ENCODE results near the gene SH3BP2.

SH3BP2 gene

DNA sequence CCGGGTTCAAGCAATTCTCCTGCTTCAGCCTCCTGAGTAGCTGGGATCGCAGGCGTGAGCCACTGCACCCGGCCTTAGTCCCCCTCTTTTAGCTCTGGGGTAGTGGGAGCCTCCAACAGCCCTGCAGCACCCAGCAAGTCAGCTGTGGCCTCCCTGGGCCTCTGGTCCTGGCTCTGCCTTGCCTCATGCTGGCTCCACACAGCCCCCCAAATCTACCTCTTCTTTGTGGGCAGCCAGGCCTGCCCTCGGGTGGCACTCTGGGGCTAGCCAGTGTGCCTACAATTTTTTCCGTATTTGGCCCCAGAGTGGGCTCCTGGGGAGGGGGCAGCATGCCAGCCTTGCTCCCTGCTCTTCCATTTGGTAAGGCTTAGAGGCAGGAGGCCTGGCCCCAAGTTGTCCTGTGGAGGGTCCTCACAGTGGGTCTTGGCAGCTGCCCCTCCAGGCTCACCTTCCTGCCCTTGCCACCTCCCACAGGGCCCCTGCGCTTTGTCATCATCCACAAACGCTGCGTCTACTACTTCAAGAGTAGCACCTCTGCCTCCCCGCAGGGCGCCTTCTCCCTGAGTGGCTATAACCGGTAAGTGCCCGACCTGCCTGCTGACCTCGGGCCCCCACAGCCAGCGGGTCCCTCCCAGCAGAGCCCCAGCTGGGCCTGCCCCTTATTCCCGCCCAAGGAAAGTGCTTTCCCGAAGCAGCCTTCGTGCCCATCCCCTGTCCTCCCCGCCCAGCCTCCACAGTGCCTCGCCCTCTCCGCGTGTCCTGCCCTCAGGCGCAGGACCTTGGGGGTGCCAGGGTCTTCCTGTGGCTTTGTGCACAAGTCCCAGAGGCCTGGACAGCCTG lies 29.8 kb downstream of the SH3BP2 start:
- Histone ChIP-seq H3K4me3 (replicated peaks; ENCODE audit: low read depth, low read length) (no peak overlapping the region), H3K27me3 (replicated peaks; ENCODE audit: control insufficient read depth, insufficient read depth, low read length) (no peaks in the 10 kb centered on the region), H3K36me3 (ENCODE audit: control insufficient read depth, insufficient read depth, low read length) (peaks cover 35% of the 10 kb centered on the region)
- TF ChIP-seq, protein P1, sequence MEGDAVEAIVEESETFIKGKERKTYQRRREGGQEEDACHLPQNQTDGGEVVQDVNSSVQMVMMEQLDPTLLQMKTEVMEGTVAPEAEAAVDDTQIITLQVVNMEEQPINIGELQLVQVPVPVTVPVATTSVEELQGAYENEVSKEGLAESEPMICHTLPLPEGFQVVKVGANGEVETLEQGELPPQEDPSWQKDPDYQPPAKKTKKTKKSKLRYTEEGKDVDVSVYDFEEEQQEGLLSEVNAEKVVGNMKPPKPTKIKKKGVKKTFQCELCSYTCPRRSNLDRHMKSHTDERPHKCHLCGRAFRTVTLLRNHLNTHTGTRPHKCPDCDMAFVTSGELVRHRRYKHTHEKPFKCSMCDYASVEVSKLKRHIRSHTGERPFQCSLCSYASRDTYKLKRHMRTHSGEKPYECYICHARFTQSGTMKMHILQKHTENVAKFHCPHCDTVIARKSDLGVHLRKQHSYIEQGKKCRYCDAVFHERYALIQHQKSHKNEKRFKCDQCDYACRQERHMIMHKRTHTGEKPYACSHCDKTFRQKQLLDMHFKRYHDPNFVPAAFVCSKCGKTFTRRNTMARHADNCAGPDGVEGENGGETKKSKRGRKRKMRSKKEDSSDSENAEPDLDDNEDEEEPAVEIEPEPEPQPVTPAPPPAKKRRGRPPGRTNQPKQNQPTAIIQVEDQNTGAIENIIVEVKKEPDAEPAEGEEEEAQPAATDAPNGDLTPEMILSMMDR (IDR thresholded peaks at IDR 0.05; ENCODE audit: insufficient read depth, low read length, poor library complexity, severe bottlenecking): no peak
- DNase-seq (ENCODE audit: extremely low read depth, insufficient read length): no peak

DNA sequence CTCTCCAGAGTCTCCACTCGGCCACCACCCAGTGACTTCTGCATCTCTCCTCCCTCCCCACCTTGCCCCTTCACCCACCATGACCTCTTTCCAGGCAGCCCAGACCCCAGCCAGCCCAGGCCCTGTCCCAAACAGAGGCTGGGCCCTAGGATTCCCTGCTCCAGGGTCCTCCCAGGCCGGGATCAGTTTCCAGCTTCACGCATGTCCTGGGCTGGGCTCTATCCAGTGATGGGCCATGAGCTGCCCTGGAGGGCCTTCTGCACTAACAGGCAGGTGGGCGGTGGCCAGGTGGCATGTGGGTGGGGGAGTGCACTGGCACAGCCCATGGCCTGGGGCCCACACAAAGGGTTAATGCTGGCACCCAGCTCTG lies 30.4 kb downstream of the SH3BP2 start:
- Histone ChIP-seq H3K36me3 (ENCODE audit: control insufficient read depth, insufficient read depth, low read length) (peaks cover 39% of the 10 kb centered on the region), H3K27me3 (replicated peaks; ENCODE audit: control insufficient read depth, insufficient read depth, low read length) (no peaks in the 10 kb centered on the region), H3K4me3 (replicated peaks; ENCODE audit: low read depth, low read length) (no peak overlapping the region)
- TF ChIP-seq, protein P1 (IDR thresholded peaks at IDR 0.05; ENCODE audit: insufficient read depth, low read length, poor library complexity, severe bottlenecking): no peak
- peak; percentile 3 for DNase-seq (ENCODE audit: extremely low read depth, insufficient read length)

DNA sequence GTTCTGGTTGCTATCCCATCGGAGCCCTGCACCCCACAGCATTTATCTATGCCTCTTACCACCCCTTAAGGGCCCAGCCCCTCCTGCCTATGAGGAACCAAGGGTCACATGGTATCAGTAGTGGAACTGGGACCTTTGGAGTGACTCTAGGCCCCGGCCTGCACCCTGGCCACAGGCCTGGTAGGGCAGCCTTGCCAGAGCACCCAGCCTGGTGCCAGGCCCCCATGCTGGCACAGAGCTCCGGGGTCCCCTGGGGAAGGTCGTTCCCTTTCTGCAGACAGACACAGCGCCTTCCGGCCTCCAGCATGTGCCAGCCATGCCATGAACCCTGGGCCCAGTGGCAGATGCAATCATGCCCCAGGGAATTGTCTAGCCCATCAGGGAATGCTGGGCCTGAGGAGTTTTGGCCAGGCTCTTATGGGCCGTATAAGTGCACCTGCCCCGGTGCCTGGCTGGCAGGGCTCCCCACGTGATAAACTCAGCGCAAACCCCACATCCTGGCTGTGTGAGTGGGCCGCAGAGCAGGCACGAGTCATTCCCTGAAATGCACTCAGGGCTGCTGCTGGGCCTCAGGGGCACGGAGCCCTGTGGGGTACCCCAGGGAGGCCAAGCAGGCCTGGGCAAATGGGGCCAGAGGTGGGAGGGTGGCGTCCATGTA lies 30.9 kb downstream of the SH3BP2 start:
- TF ChIP-seq, protein P1 (IDR thresholded peaks at IDR 0.05; ENCODE audit: insufficient read depth, low read length, poor library complexity, severe bottlenecking): no peak
- peaks cover 42% of the 10 kb centered on the region for H3K36me3 ChIP-seq (ENCODE audit: control insufficient read depth, insufficient read depth, low read length)
- no peaks in the 10 kb centered on the region for H3K27me3 ChIP-seq (replicated peaks; ENCODE audit: control insufficient read depth, insufficient read depth, low read length)
- peak; percentile 2 for DNase-seq (ENCODE audit: extremely low read depth, insufficient read length)
- no peak overlapping the region for H3K4me3 ChIP-seq (replicated peaks; ENCODE audit: low read depth, low read length)

DNA sequence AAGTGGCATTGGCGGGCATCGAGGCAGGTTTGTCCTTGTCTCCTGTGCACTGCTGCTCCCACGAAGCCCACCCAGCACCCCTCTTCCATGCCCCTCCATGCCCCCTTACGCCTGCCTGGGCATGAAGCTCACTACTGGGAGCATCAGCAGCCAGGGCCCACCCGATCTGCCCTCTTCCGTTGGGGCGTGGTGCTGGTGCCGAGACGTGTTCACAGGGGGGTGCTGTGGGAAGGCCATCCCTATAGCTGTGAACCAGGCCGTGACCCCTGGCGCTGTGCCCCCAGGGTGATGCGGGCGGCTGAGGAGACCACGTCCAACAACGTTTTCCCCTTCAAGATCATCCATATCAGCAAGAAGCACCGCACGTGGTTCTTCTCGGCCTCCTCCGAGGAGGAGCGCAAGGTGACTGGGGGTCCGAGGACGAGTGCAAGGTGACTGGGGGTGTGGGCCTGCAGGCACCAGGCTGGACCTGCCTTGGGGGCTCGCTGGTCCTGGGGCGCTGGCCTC lies 31.5 kb downstream of the SH3BP2 start:
- Histone ChIP-seq H3K27me3 (replicated peaks; ENCODE audit: control insufficient read depth, insufficient read depth, low read length) (no peaks in the 10 kb centered on the region), H3K4me3 (replicated peaks; ENCODE audit: low read depth, low read length) (no peak overlapping the region), H3K36me3 (ENCODE audit: control insufficient read depth, insufficient read depth, low read length) (peaks cover 44% of the 10 kb centered on the region)
- peak; percentile 6 for DNase-seq (ENCODE audit: extremely low read depth, insufficient read length)
- TF ChIP-seq, protein P1 (IDR thresholded peaks at IDR 0.05; ENCODE audit: insufficient read depth, low read length, poor library complexity, severe bottlenecking): no peak

DNA sequence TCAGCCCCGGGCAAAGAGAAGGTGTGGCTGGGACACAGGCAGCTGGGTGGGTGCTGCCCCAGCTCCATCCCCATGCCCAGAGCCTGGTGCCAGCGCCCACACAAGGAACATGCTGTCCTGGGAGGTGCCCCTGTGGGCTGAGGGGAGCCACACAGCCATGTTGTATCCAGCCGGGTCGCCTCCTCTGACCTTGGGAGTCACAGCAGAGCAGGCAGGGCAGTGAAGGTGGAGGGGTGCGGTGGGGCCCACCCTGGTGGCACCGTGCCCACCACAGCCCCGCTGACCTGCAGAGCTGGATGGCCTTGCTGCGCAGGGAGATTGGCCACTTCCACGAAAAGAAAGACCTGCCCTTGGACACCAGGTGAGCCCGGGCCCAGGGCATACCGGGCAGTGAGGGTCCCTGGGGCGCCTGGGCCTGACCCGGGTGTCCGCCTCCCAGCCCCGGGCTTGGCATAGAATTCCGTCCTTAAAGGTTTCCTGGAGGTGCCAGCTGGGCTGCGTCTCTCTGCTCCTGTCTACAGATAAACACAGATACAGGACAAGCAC lies 32.0 kb downstream of the SH3BP2 start:
- TF ChIP-seq, protein P1 (IDR thresholded peaks at IDR 0.05; ENCODE audit: insufficient read depth, low read length, poor library complexity, severe bottlenecking): no peak
- Histone ChIP-seq H3K4me3 (replicated peaks; ENCODE audit: low read depth, low read length) (no peak overlapping the region), H3K36me3 (ENCODE audit: control insufficient read depth, insufficient read depth, low read length) (peaks cover 45% of the 10 kb centered on the region), H3K27me3 (replicated peaks; ENCODE audit: control insufficient read depth, insufficient read depth, low read length) (no peaks in the 10 kb centered on the region)
- peak; percentile 4 for DNase-seq (ENCODE audit: extremely low read depth, insufficient read length)
